ENCODE data around the gene AGFG2. TPM values are rescaled to one million over a fixed set of nuclear protein-coding genes. Genes with fewer than 3 reads are reported as not detected.

AGFG2 gene
- total RNA-seq, 3 donors from 2014 or later = 12.2 to 24.7 (median 18.7) TPM

DNA sequence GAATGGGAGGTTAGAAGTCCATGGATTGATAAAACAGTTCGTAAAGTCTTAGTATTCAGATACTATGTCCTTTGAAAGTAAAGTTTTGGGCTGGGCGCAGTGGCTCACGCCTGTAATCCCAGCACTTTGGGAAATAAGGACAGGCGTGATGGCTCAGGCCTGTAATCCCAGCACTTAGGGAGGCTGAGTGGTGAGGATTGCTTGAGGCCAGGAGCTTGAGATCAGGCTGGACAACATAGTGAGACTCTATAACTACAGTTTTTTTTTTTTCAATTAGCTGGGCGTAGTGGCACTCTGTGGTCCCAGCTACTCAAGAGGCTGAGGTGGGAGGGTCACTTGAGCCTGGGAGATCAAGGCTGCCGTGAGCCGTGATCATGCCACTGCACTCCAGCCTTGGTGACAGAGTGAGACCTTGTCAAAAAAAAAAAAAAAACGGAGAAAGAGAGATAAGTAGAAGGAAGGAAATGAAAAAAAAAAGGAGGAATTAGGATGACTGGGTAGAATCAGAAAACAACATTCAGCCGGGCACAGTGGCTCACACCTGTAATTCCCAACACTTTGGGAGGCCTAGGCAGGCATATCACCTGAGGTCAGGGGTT lies 25.7 kb upstream of the AGFG2 start:
- H3K9me3 ChIP-seq = no peaks in the 10 kb centered on the region

DNA sequence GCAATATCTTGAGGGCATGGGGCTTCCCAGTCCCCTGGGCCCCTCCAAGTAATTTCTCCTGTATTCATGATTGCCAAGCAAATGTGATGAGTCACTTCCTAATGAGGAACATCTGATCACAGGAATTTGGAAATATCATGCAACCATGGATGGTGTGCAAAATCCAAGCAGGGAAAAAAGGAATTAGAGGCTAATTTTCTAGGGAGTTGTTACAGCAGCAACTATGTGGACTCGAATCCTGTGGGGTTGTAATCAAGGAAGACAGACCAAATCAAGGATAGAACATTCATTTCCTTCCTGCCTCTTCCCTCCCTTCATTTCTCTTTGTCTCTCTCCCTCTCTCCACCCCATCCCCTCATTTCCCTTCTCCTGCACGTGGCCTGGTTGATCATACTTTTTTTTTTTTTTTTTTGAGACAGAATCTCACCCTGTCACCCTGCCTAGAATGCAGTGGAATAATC lies 23.9 kb upstream of the AGFG2 start:
- Histone ChIP-seq H3K27me3 (no peaks in the 10 kb centered on the region), H3K27ac (peak overlapping the region in 1 of 2 donors; percentile 62), H3K4me1 (no peaks in the 10 kb centered on the region), H3K9me3 (no peaks in the 10 kb centered on the region), H3K4me3 (no peak overlapping the region), H3K36me3 (no peaks in the 10 kb centered on the region)
- no peak for DNase-seq (ENCODE audit: low spot score in 2 of 2)
- intact Hi-C loops (cut with DNase I; ENCODE audit: low total_unique reads) = no loop called here
- TF ChIP-seq, protein P1, sequence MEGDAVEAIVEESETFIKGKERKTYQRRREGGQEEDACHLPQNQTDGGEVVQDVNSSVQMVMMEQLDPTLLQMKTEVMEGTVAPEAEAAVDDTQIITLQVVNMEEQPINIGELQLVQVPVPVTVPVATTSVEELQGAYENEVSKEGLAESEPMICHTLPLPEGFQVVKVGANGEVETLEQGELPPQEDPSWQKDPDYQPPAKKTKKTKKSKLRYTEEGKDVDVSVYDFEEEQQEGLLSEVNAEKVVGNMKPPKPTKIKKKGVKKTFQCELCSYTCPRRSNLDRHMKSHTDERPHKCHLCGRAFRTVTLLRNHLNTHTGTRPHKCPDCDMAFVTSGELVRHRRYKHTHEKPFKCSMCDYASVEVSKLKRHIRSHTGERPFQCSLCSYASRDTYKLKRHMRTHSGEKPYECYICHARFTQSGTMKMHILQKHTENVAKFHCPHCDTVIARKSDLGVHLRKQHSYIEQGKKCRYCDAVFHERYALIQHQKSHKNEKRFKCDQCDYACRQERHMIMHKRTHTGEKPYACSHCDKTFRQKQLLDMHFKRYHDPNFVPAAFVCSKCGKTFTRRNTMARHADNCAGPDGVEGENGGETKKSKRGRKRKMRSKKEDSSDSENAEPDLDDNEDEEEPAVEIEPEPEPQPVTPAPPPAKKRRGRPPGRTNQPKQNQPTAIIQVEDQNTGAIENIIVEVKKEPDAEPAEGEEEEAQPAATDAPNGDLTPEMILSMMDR (IDR thresholded peaks at IDR 0.05) = no peak
- no peak for TF ChIP-seq POLR2A (IDR thresholded peaks at IDR 0.05)
- no peak for TF ChIP-seq POLR2AphosphoS5 (IDR thresholded peaks at IDR 0.05)

More for the DNA sequence above, 25.7 kb upstream of the AGFG2 start:
- intact Hi-C loops (cut with DNase I; ENCODE audit: low total_unique reads) = no loop called here
- Histone ChIP-seq H3K27ac (no peak overlapping the region), H3K4me3 (no peak overlapping the region), H3K4me1 (no peaks in the 10 kb centered on the region), H3K36me3 (no peaks in the 10 kb centered on the region), H3K27me3 (no peaks in the 10 kb centered on the region)
- TF ChIP-seq POLR2A (IDR thresholded peaks at IDR 0.05) = no peak
- TF ChIP-seq, protein P1 (IDR thresholded peaks at IDR 0.05) = no peak
- no peak for TF ChIP-seq POLR2AphosphoS5 (IDR thresholded peaks at IDR 0.05)
- DNase-seq (ENCODE audit: low spot score in 2 of 2) = no peak

DNA sequence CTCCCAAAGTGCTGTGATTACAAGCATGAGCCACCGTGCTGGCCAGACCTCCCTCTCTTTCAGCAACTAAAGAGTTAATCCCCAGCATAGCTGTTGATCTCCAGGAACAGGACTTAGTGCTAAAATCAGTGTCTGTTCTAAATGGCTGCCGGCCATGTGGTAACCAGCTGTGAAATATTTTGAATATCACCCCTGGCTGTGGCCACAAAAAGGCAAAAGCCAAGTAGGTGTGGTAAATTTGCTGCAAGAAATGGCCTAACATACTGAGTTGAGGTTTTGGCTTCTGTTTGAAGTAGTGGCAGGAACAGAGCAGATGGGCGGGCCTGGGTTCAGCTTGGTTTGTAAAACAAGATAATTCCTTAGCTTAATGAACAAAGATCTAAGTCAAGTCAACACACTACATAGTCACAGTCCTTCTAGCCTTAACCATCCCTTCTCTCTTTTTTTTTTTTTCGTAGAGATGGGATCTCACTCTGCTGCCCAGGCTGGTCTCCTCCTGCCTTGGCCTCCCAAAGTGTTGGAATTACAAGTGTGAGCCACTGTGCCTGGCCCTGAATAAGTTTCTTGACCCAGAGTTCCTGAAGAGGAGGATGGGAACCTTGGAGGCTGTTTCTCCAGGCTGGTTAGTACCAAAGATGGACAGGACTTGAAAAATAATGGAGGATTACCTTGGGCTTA lies 22.7 kb upstream of the AGFG2 start:
- H3K36me3 ChIP-seq = no peaks in the 10 kb centered on the region
- peak in 1 of 2 donors; percentile 52 for DNase-seq (ENCODE audit: low spot score in 2 of 2)
- TF ChIP-seq POLR2AphosphoS5 (IDR thresholded peaks at IDR 0.05) = peak in 1 of 3 donors; percentile 23
- no peak for TF ChIP-seq POLR2A (IDR thresholded peaks at IDR 0.05)
- TF ChIP-seq, protein P1 (IDR thresholded peaks at IDR 0.05) = no peak
- H3K27me3 ChIP-seq = no peaks in the 10 kb centered on the region
- no peak overlapping the region for H3K4me3 ChIP-seq
- intact Hi-C loops (cut with DNase I; ENCODE audit: low total_unique reads) = no loop called here
- no peaks in the 10 kb centered on the region for H3K4me1 ChIP-seq
- no peaks in the 10 kb centered on the region for H3K9me3 ChIP-seq
- no peak overlapping the region for H3K27ac ChIP-seq

DNA sequence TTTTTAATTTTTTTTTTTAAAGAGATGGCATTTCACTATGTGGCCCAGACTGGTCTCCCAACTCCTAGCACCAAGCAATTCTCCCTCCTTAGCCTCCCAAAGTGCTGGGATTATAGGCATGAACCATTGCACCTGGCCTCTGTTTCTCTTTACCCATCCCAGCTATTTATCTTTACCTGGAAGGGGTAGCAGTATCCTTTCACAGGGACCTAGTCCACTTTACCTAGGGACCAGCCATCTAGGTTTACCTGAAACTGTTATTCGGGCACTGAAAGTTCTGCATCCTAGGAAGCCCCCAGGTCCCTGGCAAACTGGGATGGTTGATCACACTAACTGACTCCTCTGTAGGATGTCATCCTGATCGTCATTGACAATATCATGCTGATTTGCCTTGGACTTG lies 21.7 kb upstream of the AGFG2 start:
- Histone ChIP-seq H3K4me1 (no peaks in the 10 kb centered on the region), H3K36me3 (no peaks in the 10 kb centered on the region), H3K27ac (no peak overlapping the region), H3K4me3 (no peak overlapping the region), H3K9me3 (no peaks in the 10 kb centered on the region), H3K27me3 (no peaks in the 10 kb centered on the region)
- TF ChIP-seq POLR2A (IDR thresholded peaks at IDR 0.05) (no peak), POLR2AphosphoS5 (IDR thresholded peaks at IDR 0.05) (no peak)
- TF ChIP-seq, protein P1 (IDR thresholded peaks at IDR 0.05) = no peak
- no peak for DNase-seq (ENCODE audit: low spot score in 2 of 2)
- intact Hi-C loops (cut with DNase I; ENCODE audit: low total_unique reads) = no loop called here

DNA sequence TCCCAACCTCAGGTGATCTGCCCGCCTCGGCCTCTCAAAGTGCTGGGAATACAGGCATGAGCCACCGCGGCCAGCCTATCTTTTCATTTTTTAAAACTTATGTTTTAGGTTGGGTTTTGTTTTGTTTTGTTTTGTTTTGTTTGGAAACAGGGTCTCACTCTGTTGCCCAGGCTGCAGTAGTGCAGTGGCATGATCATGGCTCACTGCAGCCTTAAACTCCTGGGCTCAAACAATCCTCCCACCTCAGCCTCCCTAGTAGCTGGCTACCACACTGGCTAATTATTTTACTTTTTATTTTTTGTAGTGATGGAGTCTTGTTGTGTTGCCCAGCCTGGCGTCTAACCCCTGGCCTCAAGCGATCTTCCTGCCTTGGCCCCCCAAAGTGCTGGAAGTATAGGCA lies 19.4 kb upstream of the AGFG2 start:
- TF ChIP-seq, protein P1 (IDR thresholded peaks at IDR 0.05) = no peak
- TF ChIP-seq POLR2AphosphoS5 (IDR thresholded peaks at IDR 0.05) (no peak), POLR2A (IDR thresholded peaks at IDR 0.05) (no peak)
- intact Hi-C loops (cut with DNase I; ENCODE audit: low total_unique reads) = no loop called here

More for the DNA sequence above, 19.4 kb upstream of the AGFG2 start:
- Histone ChIP-seq H3K27ac (no peak overlapping the region), H3K9me3 (no peaks in the 10 kb centered on the region), H3K27me3 (no peaks in the 10 kb centered on the region), H3K36me3 (no peaks in the 10 kb centered on the region), H3K4me3 (no peak overlapping the region), H3K4me1 (no peaks in the 10 kb centered on the region)
- no peak for DNase-seq (ENCODE audit: low spot score in 2 of 2)

All from breast epithelium (tissue), 4 donors.